Activated T-helper 2 cell treated with anti-CD3 and anti-CD28 coated beads, Interferon-gamma antibody, Interleukin-2, Interleukin-4, amounts not matched to agents 10 μg/mL and 5 μg/mL and 100 μg/mL, durations not matched to agents 14 hours and 24 hours and 36 hours (primary cell): ENCODE results near the gene LPO. TPM values are rescaled to one million over a fixed set of nuclear protein-coding genes. Genes with fewer than 3 reads are reported as not detected.

ENCODE experiments used
- DNase-seq: peaks from one replicate; pipeline ENCODE4 v3.0.0; 2021; ENCODE audit warnings: low spot score
- H3K27ac Mint-ChIP-seq: one replicate; pipeline ENCODE4 v1.8.0; 2021; ENCODE audit warnings: mixed read lengths
- H3K27me3 Mint-ChIP-seq: one replicate; pipeline ENCODE4 v1.8.0; 2021; ENCODE audit warnings: low read depth, mixed read lengths
- H3K36me3 Mint-ChIP-seq: one replicate; pipeline ENCODE4 v1.8.0; 2021; ENCODE audit warnings: low read depth, mixed read lengths
- H3K4me1 Mint-ChIP-seq: one replicate; pipeline ENCODE4 v1.8.0; 2021; ENCODE audit warnings: low read depth, mixed read lengths
- H3K4me3 Mint-ChIP-seq: one replicate; pipeline ENCODE4 v1.8.0; 2021; ENCODE audit warnings: low read depth, mild to moderate bottlenecking, moderate library complexity, mixed read lengths
- H3K9me3 Mint-ChIP-seq: one replicate; pipeline ENCODE4 v1.8.0; 2021; ENCODE audit warnings: mixed read lengths
- intact Hi-C: fragments of 100-400 bp; cut with micrococcal nuclease; formaldehyde crosslinking; loops from one replicate; pipeline ENCODE4 v1.15.1; 2023
- total RNA-seq: library from RNA; stranded (reverse); gene quantifications from 2 replicates; pipeline ENCODE4 v1.2.3, GENCODE V29; 2022

Gene LPO
- total RNA-seq, 1 donor from 2014 or later = not detected

- Mint-ChIP-seq H3K36me3 (no peaks in the 10 kb centered on the region), H3K4me3 (no peak overlapping the region), H3K4me1 (peaks cover 10% of the 10 kb centered on the region), H3K27ac (no peak overlapping the region), H3K27me3 (peaks cover 42% of the 10 kb centered on the region), H3K9me3 (no peaks in the 10 kb centered on the region)
- DNase-seq = no peak
- intact Hi-C loops = no loop called here
These were observed 4.8 kb upstream of the LPO start for GRCh38 chr17:58233543-58233942.

GRCh38 chr17:58234512-58234911, 3.9 kb upstream of the LPO start:
- Mint-ChIP-seq H3K9me3 (no peaks in the 10 kb centered on the region), H3K4me1 (peaks cover 10% of the 10 kb centered on the region), H3K36me3 (no peaks in the 10 kb centered on the region), H3K4me3 (no peak overlapping the region), H3K27me3 (peaks cover 42% of the 10 kb centered on the region), H3K27ac (no peak overlapping the region)
- intact Hi-C loops = no loop called here
- DNase-seq = no peak

- no peaks in the 10 kb centered on the region for H3K9me3 Mint-ChIP-seq
- no peak overlapping the region for H3K4me3 Mint-ChIP-seq
- H3K27me3 Mint-ChIP-seq = peaks cover 50% of the 10 kb centered on the region
These were observed 2.6 kb upstream of the LPO start for GRCh38 chr17:58235821-58236220.

GRCh38 chr17:58236394-58236793, 2.0 kb upstream of the LPO start:
- no peaks in the 10 kb centered on the region for H3K36me3 Mint-ChIP-seq
- peaks cover 10% of the 10 kb centered on the region for H3K4me1 Mint-ChIP-seq
- H3K9me3 Mint-ChIP-seq = no peaks in the 10 kb centered on the region
- no peak for DNase-seq
- intact Hi-C loops = no loop called here
- H3K27me3 Mint-ChIP-seq = peaks cover 50% of the 10 kb centered on the region
- H3K27ac Mint-ChIP-seq = no peak overlapping the region
- H3K4me3 Mint-ChIP-seq = no peak overlapping the region

More at GRCh38 chr17:58235821-58236220, 2.6 kb upstream of the LPO start:
- peaks cover 10% of the 10 kb centered on the region for H3K4me1 Mint-ChIP-seq
- H3K27ac Mint-ChIP-seq = no peak overlapping the region
- intact Hi-C loops = no loop called here
- DNase-seq = no peak
- no peaks in the 10 kb centered on the region for H3K36me3 Mint-ChIP-seq

GRCh38 chr17:58239987-58240386, 1.6 kb downstream of the LPO start:
- Mint-ChIP-seq H3K27me3 (peaks cover 61% of the 10 kb centered on the region), H3K4me3 (no peak overlapping the region), H3K4me1 (no peaks in the 10 kb centered on the region), H3K27ac (no peak overlapping the region), H3K9me3 (no peaks in the 10 kb centered on the region), H3K36me3 (no peaks in the 10 kb centered on the region)
- no peak for DNase-seq
- intact Hi-C loops = no loop called here

- no peaks in the 10 kb centered on the region for H3K36me3 Mint-ChIP-seq
- no peaks in the 10 kb centered on the region for H3K9me3 Mint-ChIP-seq
- DNase-seq = no peak
- H3K27me3 Mint-ChIP-seq = peaks cover 53% of the 10 kb centered on the region
- no peaks in the 10 kb centered on the region for H3K4me1 Mint-ChIP-seq
- no peak overlapping the region for H3K4me3 Mint-ChIP-seq
- intact Hi-C loops = no loop called here
- no peak overlapping the region for H3K27ac Mint-ChIP-seq
These were observed 3.9 kb downstream of the LPO start for GRCh38 chr17:58242171-58242784.

- Mint-ChIP-seq H3K4me3 (no peak overlapping the region), H3K27me3 (peaks cover 54% of the 10 kb centered on the region)
These were observed 6.6 kb downstream of the LPO start for GRCh38 chr17:58244963-58245362.

GRCh38 chr17:58245428-58246103, 7.2 kb downstream of the LPO start:
- Mint-ChIP-seq H3K9me3 (no peaks in the 10 kb centered on the region), H3K27me3 (peaks cover 53% of the 10 kb centered on the region), H3K27ac (no peak overlapping the region), H3K4me1 (peaks cover 15% of the 10 kb centered on the region), H3K36me3 (no peaks in the 10 kb centered on the region), H3K4me3 (no peak overlapping the region)
- no peak for DNase-seq
- intact Hi-C loops = no loop called here

More at GRCh38 chr17:58244963-58245362, 6.6 kb downstream of the LPO start:
- intact Hi-C loops = no loop called here
- no peaks in the 10 kb centered on the region for H3K9me3 Mint-ChIP-seq
- H3K4me1 Mint-ChIP-seq = peaks cover 15% of the 10 kb centered on the region
- no peak overlapping the region for H3K27ac Mint-ChIP-seq
- no peak for DNase-seq
- H3K36me3 Mint-ChIP-seq = no peaks in the 10 kb centered on the region

GRCh38 chr17:58246104-58246740, 7.8 kb downstream of the LPO start:
- Mint-ChIP-seq H3K27ac (no peak overlapping the region), H3K36me3 (no peaks in the 10 kb centered on the region), H3K27me3 (peaks cover 55% of the 10 kb centered on the region), H3K9me3 (no peaks in the 10 kb centered on the region), H3K4me3 (no peak overlapping the region), H3K4me1 (peaks cover 15% of the 10 kb centered on the region)
- no peak for DNase-seq
- intact Hi-C loops = no loop called here

- DNase-seq = no peak
- Mint-ChIP-seq H3K27me3 (peaks cover 56% of the 10 kb centered on the region), H3K4me3 (no peak overlapping the region), H3K9me3 (no peaks in the 10 kb centered on the region), H3K27ac (no peak overlapping the region), H3K4me1 (peaks cover 15% of the 10 kb centered on the region), H3K36me3 (no peaks in the 10 kb centered on the region)
- intact Hi-C loops = no loop called here
These were observed 8.4 kb downstream of the LPO start for GRCh38 chr17:58246781-58247180.

GRCh38 chr17:58247511-58248363, 9.4 kb downstream of the LPO start:
- Mint-ChIP-seq H3K27ac (no peak overlapping the region), H3K4me3 (no peak overlapping the region), H3K36me3 (no peaks in the 10 kb centered on the region), H3K27me3 (peaks cover 57% of the 10 kb centered on the region), H3K4me1 (peaks cover 15% of the 10 kb centered on the region), H3K9me3 (no peaks in the 10 kb centered on the region)
- no peak for DNase-seq
- intact Hi-C loops = no loop called here

GRCh38 chr17:58248955-58249269, 10.5 kb downstream of the LPO start:
- H3K4me1 Mint-ChIP-seq = peaks cover 15% of the 10 kb centered on the region
- intact Hi-C loops = no loop called here
- H3K36me3 Mint-ChIP-seq = no peaks in the 10 kb centered on the region
- H3K27ac Mint-ChIP-seq = no peak overlapping the region
- peaks cover 51% of the 10 kb centered on the region for H3K27me3 Mint-ChIP-seq
- no peak for DNase-seq
- no peak overlapping the region for H3K4me3 Mint-ChIP-seq
- H3K9me3 Mint-ChIP-seq = no peaks in the 10 kb centered on the region
